NCI-H2107 treated with DMSO at 0.1 percent for 48 hours (cell line): ENCODE data around the gene ILK.
A peak's percentile ranks its signal among the peaks of the same experiment; 100 is the strongest.

Experiments
- DNase-seq: peaks from one replicate; lab custom pipeline; 2025; ENCODE audit not compliant: unreplicated experiment; lab: John Stamatoyannopoulos, UW

ILK gene

DNA sequence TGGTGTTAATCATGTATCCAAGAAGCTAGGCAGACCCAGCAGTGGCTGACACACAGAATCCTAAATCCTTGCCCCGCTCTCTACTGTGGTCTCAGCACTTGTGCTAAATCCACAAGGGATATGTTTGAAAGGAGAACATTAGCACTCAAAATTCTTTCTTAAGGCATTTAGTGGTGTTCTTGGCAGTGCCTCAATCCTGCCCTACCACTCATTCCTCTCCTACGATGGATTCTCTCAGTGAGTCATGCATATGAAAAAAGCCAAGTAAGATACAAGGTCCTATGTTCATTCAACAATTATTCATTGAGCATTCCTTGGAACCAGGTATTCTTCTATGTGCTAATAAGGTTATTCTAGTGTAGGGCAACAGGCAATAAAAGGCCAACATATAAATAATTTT is 31.4 kb upstream of the ILK start:
- no peak for DNase-seq

DNA sequence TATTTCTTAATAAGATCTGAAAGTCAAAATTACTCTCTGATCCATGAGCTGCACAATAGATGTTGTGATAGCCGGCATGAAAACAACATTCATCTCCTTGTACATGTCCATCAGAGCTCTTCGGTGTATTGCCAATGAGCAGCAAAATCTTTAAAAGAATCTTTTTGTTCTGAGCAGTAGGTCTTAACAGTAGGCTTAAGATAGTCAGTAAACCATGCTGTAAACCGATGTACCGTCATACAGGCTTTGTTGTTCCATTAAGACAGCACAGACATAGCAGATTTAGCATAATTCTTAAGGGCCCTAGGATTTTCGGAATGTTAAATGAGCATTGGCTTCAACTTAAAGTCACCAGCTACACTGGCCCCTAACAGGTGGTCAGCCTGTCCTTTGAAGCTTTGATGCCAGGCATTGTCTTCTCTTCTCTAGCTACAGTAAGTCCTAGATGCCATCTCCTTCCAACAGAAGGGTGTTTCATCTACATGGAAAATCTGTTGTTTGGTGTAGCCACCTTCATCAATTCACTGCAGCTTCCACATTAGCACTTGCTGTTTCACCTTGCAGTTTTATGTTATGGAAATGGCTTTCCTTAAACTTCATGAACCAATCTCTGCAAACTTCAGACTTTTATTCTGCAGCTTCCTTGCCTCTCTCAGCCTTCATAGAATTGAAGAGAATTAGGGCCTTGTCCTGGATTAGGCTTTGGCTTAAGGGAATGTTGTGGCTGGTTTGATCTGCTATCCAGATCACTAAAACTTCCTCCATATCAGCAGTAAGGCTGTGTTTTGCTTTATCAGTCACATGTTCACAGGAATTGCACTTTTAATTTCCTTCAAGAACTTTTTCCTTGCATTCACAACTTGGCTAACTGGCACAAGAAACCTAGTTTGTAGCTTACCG is 28.5 kb upstream of the ILK start:
- no peak for DNase-seq

DNA sequence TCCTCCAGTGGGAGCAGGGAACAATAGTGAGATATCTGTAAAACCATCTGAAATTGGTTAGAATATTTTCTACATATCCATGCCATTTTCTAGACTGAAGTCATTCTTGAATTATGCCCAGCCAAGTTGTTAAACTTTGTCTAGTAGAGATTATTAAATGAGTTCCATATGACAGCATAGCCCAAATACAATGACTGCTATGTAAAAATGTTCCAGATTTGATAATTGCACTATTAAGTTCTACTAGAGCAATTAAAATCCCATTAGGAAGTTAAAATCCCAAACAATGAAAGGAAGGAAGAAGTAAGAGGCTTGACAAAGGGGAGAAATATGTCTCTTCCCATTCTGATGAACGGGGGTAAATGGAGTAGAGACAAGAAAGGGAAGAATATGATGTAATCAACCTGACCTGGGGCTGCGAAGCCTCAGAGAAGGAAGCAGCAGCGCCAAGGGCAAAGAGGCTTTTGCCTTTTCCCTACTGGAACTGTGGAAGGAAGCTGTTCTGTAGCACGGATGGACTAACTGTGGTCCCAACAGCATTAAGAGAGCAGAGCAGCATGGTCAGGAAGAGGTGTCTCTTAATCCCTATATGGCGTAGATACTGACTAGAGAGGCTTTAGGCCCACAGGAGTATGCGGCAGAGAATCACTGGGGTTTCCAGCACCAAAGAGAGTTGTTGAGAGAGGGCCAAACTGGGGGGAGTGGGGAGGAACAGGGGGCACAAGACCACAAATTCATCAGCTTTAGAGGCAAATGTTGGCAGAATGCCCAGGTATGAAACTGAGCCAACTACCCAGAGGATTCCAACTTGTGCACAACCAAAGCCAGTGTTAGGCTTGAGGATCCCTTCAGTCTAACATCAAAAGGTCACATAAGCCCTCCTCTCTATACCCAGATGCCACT is 26.9 kb upstream of the ILK start:
- peak; percentile 10 for DNase-seq

DNA sequence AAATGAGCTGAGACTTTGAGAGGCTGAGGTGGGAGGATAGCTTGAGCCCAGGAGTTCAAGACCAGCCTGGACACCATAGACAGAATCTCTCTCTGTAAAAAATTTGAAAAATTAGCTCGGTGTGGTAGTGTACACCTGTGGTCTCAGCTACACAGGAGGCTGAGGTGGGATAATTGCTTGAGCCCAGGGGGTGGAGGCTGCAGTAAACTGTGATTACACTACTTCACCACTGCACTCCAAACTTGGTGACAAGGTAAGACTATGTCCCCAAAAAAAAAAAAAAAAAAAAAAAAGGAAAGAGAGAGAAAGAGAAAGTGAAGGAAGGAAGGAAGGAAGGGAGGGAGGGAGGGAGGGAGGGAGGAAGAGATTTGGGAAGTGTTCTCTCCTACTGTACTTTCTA is 25.4 kb upstream of the ILK start:
- DNase-seq = no peak

DNA sequence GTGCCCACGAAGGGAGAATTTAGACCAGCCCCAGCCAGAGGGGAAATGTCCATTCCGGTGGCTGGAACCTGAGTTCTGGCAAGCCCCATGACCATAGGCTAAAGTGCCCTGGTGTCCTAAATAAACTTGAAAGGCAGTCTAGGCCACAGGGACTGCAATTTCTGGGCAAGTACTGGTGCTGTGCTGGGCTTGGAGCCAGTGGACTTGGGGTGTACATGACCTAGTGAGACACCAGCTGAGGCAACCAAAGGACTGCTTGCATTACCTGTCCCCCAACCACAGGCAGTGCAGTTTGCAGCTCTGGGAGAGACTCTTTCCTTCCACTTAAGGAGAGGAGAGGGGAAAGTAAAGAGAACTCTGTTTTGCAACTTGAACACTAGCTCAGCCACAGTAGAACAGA is 23.9 kb upstream of the ILK start:
- DNase-seq = no peak

DNA sequence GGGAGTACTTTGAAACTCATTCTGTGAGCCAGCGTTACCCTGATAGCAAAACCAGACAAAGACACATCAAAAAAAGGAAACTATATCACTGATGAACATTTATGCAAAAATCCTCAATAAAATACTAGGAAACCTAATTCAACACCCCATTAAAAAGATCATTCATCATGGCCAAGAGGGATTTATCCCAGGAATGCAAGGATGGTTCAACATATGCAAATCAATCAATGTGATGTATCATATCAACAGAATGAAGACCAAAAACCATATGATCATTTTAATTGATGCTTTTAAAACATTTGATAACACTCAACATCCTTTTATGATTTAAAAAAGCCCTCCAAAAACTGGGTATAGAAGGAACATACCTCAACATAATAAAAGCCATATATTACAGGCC is 20.0 kb upstream of the ILK start:
- DNase-seq = no peak

DNA sequence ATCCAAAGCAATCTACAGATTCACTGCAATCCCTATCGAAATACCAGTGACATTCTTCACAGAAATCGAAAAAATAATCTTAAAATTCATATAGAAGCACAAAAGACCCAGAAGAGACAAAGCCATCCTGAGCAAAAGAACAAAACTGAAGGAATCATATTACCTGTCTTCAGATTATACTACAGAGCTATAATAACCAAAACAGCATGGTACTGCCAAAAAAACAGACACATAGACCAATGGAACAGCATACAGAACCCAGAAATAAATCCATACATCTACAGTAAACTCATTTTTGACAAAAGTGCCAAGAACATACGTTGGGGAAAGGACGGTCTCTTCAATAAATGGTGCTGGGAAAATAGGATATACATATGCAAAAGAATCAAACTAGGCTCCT is 19.0 kb upstream of the ILK start:
- DNase-seq = no peak

DNA sequence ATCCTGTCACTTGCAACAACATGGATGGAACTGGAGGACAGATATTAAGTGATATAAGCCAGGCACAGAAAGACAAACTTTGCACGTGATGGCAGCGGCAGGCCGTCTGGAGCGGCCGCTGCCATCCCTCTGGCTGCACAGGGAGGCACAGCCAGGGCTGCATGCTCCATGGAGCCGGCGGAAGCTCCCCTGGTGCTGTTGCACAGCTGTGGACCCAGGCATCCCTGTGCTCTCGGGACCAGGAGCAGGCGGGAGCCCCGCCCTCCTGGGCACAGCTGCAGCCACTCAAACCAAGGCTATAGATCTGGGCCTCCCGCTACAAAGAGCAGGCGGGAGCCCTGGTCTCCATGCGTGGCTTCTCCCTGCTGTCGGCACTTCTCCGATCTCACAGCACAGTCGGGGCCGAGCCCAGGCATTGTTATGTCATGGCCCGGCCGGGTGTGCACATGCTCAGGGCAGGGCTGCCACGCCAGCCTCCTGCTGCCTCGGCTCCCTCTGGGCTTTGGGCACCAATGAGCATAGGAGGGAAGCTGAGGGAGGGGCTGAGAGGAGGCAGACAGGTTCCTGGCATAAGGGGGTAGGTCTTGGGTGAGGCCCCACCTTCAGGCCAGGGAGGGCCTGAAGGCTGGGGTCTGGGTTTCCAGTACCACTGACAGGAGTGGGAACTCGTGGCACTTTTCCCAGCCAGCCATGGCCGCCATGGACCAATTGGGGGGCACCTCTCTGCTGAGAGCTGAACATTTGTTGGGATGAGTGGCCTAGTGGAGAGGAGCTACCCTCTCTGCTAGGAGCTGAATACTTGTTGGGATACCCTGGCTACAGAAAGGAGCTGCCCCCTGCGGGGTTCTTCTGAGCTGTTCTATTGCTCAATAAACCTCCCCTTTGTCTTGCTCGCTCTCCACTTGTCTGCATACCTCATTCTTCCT is 16.9 kb upstream of the ILK start:
- DNase-seq = no peak

DNA sequence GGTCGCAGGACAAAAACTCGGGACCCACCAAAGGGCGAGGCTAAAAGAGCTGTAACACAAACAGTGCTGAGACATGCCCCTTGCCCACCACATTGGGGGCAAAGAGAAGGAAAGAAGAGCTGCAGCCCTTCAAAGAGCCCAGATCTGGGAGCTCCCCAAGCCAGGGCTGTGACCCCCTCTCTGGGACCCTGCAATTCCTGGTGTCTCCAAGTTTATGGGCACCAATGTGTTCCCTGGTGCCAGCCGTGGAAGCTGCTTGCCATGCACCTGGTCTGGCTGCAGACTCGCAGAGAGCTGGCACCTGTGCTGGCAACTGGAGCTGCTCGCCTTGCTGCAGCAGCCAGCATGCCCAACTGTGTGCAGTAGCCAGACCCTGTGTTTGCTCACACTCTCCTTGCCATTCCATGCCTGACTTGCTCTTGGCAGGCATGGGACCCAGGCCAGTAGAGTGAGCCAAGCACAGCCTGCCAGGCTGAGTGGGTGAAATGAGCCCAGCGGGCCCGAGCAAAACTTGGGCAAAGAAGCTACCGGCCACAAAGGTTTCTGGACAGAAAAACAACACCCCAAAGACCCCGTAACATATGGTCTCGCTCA is 16.1 kb upstream of the ILK start:
- DNase-seq = no peak

DNA sequence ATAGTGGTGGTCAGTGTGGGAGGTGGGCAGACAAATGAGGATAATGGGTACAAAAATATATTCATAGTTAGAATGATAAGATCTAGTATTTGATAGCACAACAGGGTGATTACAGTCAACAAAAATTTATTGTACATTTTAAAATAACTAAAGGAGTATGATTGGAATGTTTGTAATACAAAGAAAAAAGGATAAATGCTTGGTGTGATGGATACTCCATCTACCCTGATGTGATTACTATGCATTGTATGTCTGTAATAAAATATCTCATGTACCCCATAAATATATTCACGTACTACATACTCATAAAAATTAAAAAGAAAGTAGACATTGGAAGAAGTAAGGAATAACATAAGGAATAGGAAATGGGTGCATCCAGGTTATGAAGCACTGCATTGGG is 15.6 kb upstream of the ILK start:
- DNase-seq = no peak

DNA sequence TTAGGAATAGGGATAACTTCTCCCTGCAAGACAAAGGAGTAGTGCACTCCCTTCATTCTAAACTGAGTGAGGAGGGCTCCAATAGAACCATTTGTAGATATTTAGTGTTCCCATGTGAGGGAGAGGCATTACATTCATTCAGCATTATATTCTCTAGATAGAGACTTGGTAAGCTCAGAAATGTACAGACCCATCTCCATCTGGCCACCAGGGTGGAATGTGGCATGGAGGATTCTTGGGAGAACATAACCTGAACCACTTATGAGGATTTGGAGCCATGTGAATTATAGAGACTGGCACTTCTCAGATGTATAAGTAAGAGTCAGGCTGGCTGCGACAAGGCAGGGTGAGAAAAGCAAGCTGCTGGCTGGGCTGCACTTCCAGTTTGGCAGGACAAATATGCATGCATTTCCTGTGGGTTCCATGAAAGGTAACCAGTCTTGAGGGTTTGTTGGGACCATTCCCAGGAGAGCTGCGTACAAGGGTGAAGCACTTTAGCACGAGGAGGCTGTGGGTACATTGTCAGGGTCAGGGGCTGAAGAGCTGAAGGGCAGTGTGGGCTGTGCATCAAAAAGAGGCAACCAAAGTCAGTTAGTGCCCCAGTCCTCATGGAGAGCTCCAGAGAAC is 9.3 kb upstream of the ILK start:
- no peak for DNase-seq

DNA sequence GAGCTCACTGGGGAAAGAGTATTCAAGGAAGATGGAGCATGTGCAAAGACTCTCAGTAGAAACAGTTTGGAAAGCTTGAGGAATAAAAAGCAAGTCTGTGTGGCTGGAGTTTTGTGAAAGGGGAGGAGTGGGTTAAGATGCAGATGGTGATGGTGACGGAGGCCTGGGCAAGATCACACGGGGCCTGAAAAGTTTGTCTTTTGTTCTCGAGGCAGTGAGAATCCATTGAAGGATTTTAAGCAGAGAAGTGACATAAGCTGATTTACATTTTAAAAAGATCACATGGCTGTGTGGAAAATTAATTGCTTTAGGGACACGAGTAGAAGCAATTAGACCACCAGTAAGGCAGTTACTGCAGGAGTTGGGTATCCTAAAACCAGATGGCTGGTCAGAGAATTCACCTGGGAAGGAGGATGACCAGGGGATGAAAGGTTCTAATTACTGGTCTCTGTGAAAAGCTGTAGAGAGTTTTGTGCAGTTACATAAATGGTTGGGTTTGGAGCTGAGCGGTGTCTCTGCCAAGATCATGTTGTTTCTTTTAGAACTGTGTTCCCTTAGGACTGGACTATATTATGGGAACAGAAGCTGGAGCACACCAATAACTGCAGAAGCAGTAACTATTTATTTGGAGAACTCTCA is 7.2 kb upstream of the ILK start:
- no peak for DNase-seq

DNA sequence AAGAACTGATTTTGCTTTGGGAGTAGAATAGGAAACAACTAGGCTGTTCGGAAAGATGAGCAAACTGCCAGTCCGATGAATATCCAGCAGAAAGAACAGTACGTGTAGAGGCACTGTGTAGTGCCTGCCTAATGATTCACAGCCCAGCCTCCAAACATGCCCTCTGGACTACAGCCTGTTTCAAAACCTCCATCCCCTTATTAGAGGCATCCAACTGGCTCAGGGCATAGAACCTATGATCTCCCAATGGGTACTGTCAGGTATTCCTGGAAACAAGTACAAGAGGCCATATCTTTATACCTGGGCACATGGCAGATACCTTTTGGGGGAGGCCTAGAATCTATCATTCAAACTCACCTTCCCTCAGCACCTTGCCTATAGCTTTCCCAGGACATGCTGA is 5.0 kb upstream of the ILK start:
- no peak for DNase-seq

DNA sequence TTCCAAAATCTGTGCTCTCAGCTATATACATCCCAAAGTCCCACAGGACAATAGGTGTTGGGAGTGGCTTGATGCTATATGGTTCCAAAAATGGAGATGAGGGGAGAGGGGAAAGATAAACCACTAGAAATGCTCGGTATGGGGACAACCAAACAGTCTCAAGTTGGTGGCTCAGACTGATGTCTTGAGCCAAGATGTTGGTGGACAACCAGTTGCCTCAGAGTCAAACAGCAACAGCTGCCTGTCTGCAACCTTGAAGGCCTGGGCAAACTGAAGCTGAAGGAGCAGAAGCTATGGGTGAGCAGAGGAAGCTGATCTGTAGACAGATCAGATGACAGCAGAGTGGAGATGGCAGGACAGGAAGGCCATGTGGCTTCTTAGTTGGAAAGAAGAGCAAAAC is 4.1 kb upstream of the ILK start:
- DNase-seq = no peak

DNA sequence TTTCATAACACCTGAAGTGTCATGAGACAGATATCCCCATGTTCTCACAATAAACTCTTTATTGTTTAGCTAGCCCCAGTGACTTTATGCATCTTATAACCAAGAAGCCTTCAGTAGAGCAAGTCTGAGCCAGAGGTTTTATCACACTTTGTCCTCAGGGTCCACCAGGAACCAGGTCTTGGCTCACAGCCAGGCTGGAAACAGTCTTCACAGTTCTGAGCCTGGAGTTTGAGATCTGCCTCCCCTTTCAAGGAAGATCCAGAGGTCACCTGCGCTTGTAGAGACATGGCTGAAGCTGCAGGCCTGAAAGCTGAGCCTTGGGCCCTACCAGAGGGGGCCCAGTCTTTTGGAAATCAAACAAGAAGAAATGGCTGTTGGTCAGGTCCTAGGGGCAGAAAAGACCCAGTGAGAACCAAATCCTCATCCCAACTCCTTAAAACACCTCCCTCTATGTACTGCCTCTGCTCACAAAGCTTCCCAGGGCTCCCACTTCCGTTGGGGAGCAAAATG is 3.6 kb upstream of the ILK start:
- DNase-seq = no peak

DNA sequence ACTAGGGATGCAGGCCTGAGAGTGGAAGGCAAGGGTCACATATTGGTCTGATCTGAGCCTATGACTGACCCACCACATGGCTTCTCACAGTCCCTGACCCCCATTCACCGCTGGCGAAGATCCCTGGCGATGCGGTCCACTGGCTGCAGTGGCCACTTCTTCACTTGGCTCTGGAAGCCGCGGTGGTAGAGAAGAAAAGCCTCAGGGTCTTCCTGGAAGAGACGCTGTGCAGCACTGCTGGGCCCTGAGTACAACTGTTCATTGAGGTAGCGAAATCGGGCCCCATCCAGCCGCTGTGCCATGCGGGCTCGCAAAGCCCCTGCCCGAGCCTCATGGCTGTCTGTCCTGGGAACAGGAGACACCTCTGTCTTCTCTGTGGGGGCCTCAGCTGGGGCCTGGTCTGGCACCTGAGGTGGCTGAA is 2.5 kb upstream of the ILK start:
- no peak for DNase-seq

DNA sequence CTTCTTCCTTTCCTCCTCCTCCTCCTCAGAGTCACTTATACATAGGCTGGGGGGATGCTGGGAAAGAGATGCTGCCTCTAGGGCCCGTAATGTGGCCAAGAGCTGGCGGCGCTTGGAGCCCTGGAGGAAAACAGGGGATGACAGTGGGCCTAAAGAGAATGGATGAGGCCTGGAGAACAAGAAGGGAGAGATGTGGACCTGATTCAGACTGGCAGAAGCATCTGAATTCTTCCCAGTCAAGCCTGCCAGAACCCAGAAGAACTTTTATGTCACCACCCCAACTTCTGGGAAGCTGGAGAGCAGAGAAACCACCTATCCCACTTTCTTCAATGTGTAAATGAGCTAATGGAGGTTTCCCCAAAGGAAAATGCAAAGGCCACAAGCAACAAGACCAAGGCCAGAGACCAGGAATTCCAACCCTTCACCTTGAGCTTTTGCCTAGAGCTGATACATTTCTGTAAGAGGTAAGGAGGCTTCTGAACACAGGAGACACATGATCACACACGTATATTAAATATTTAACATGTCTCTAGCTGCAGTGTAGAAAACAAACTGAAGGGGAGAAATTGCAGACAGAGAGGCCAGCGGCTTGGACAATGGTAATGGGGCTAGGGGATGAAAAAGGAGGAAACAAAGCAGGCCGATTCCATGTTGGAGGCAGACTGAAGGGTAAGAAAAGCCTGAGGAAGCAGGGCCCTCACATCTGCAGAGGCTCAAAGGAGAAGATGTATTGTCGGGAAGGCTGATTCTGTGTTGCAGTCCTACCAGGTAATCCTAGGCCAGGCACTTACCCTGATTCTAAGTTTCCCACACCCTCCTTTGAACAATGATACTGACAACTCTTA is 1.3 kb upstream of the ILK start:
- DNase-seq = no peak

DNA sequence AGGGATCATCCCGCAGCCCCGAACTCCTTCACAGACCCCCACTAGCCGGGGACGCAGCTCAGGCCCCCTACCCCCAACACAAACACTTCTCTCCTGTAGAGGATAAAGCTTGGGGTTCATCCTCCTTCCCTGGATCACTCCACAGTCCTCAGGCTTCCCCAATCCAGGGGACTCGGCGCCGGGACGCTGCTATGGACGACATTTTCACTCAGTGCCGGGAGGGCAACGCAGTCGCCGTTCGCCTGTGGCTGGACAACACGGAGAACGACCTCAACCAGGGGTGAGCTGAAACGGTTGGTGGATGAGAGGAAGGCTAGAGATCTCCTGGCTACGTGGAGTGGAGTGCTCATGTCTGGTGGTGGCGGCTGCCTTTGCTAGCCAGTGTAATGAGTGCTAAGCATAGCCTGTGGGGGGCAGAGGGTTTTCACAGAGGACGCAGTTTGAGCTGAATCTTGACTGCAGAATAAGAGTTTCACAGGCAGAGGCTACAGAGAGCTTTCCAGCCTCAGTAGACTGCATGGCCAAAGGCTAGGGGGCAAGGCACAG is 580 bp downstream of the ILK start:
- DNase-seq = no peak
